NCI-H1436 (cell line): Measurements from ENCODE around the gene NCK2.
"Not testable (repeated sequence)": the region's sequence is repeated elsewhere in the genome, so short reads cannot be mapped to it uniquely, and the experiment has no call there.

Source experiments
- DNase-seq: peaks from one replicate; lab custom pipeline; 2025; lab: John Stamatoyannopoulos, UW

Gene NCK2

GRCh38 chr2:105756435-105756834 is 11.7 kb downstream of the NCK2 start:
- no peak for DNase-seq

GRCh38 chr2:105756865-105757264 is 12.2 kb downstream of the NCK2 start:
- not testable (repeated sequence) for DNase-seq

- DNase-seq: no peak
Measured at GRCh38 chr2:105757433-105757832, 12.7 kb downstream of the NCK2 start.

GRCh38 chr2:105760191-105760590 is 15.5 kb downstream of the NCK2 start:
- no peak for DNase-seq

GRCh38 chr2:105760639-105761337 is 16.1 kb downstream of the NCK2 start:
- no peak for DNase-seq

- no peak for DNase-seq
Measured at GRCh38 chr2:105761931-105762515, 17.3 kb downstream of the NCK2 start.

- no peak for DNase-seq
Measured at GRCh38 chr2:105763076-105763475, 18.4 kb downstream of the NCK2 start.

- DNase-seq: no peak
Measured at GRCh38 chr2:105764059-105764458, 19.3 kb downstream of the NCK2 start.

- no peak for DNase-seq
Measured at GRCh38 chr2:105765415-105766299, 20.9 kb downstream of the NCK2 start.

- DNase-seq: no peak
Measured at GRCh38 chr2:105766300-105766866, 21.7 kb downstream of the NCK2 start.

GRCh38 chr2:105768176-105768575 is 23.5 kb downstream of the NCK2 start:
- DNase-seq: no peak

- no peak for DNase-seq
Measured at GRCh38 chr2:105768961-105769452, 24.3 kb downstream of the NCK2 start.

- DNase-seq: no peak
Measured at GRCh38 chr2:105769504-105769903, 24.8 kb downstream of the NCK2 start.

- DNase-seq: no peak
Measured at GRCh38 chr2:105770149-105770548, 25.4 kb downstream of the NCK2 start.

- not testable (repeated sequence) for DNase-seq
Measured at GRCh38 chr2:105771291-105771690, 26.6 kb downstream of the NCK2 start.

GRCh38 chr2:105771836-105772235 is 27.1 kb downstream of the NCK2 start:
- DNase-seq: no peak

- DNase-seq: no peak
Measured at GRCh38 chr2:105772362-105772761, 27.6 kb downstream of the NCK2 start.

- DNase-seq: no peak
Measured at GRCh38 chr2:105773568-105773967, 28.9 kb downstream of the NCK2 start.

- no peak for DNase-seq
Measured at GRCh38 chr2:105774781-105775337, 30.1 kb downstream of the NCK2 start.

- DNase-seq: no peak
Measured at GRCh38 chr2:105775809-105776559, 31.3 kb downstream of the NCK2 start.

- no peak for DNase-seq
Measured at GRCh38 chr2:105776560-105776928, 31.8 kb downstream of the NCK2 start.
